ENCODE data around the gene GLDC.
"Not testable (repeated sequence)": the region's sequence is repeated elsewhere in the genome, so short reads cannot be mapped to it uniquely, and the experiment has no call there.

The GLDC gene

DNA sequence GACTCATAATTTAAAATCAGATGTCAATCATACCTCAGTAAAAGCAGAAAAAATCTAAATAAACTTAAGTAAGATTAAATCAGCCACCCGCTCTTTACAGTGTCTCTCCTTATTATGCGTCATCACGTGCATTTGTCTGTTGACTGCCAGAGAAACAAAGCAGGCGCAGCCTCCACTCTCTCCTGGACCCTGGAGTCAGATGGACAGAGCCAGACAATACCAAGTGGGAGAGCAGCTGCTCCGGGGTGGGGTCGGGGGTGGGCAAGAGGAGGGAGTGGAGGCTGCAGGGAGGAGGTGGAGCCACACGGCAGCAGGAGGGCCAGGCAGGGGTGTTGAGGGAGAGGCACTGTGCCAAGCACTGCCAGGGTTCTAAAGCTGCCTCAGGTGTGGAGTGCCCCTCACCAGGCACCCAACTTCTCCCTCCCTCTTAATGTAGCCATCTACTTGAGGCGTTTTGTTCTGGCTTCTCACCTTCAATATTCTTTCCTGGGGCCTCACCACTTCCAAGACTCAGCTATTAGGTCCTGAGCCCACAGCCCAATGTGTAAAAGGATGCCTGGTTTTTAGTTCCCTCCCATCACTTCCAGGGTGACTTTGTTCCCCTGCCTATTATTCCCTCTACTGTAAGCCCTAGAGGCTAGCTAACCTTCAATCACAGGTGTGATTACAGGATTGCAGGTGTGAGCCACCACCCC, 96.3 kb downstream of the GLDC start:
- no peaks in the 10 kb centered on the region for H3K9me3 Mint-ChIP-seq
- no peaks in the 10 kb centered on the region for H3K36me3 Mint-ChIP-seq
- H3K27ac Mint-ChIP-seq = no peak overlapping the region
- H3K4me1 Mint-ChIP-seq = no peaks in the 10 kb centered on the region
- ATAC-seq = no peak
- DNase-seq (ENCODE audit: low spot score in 2 of 2) = no peak
- no peak overlapping the region for H3K4me3 Mint-ChIP-seq

DNA sequence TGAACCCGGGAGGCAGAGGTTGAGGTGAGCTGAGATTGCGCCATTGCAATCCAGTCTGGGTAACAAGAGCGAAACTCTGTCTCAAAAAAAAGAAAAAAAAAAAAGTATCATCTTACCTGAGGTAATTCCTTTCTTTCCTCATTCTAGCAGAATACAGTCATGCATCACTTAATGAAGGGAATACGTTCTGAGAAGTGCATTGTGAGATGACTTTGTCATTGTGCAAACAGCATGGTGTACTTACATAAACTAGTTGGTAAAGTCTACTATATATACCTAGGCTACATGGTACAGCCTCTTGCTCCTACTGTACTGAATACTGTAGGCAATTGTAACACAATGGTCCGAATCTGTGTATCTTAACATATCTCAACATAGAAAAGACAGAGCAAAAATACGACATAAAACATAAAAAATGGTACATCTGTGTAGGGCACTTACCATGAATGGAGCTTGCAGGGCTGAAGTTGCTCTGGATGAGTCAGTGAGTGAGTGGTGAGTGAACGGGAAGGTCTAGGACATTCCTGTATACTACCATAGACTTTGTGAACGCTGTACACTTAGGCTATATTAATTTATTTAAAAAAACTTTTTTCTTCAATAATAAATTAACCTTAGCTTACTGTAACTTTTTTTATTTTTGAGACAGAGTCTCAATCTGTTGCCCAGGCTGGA, 100.4 kb downstream of the GLDC start:
- Mint-ChIP-seq H3K36me3 (peaks cover 6% of the 10 kb centered on the region), H3K27ac (no peak overlapping the region), H3K4me3 (no peak overlapping the region), H3K4me1 (no peaks in the 10 kb centered on the region), H3K9me3 (no peaks in the 10 kb centered on the region)
- no peak for ATAC-seq
- DNase-seq (ENCODE audit: low spot score in 2 of 2) = no peak

DNA sequence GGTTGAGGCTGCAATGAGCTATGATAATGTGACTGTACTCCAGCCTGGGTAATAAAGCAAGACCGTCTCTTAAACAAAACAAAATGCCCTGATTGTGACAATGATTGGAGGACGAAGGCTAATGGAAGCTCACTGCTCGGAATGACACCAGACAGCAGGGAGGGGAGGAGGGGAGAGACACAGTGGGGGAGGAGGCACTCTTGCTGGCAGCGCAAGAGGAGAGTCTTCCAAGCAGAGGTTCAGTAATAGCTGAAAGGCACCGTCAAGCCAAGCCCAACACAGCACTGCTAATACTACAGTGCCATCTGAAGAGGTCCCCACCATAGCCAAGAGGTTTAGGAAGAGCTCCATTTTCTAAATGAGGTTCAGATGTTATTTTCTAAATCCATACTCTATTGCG, 102.3 kb downstream of the GLDC start:
- DNase-seq (ENCODE audit: low spot score in 2 of 2) (no peak), ATAC-seq (no peak)
- Mint-ChIP-seq H3K9me3 (no peaks in the 10 kb centered on the region), H3K36me3 (peaks cover 6% of the 10 kb centered on the region), H3K4me1 (no peaks in the 10 kb centered on the region), H3K27ac (no peak overlapping the region), H3K4me3 (no peak overlapping the region)

DNA sequence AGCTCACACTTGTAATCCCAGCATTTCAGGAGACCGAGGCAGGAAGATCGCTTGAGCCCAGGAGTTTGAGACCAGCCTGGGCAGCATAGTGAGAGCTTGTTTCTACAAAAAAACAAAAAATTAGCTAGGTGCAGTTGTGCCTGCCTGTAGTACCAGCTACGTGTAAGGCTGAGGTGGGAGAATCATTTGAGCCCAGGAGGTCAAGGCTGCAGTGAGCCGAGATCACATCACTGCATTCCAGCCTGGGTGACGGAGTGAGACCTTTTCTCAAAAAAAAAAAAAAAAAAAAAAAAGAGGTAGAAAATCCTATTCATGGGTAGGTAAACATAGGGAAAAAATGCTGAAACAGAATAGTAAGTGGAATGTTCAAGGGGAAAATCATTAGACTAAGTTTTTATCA, 102.9 kb downstream of the GLDC start:
- not testable (repeated sequence) for H3K27ac Mint-ChIP-seq; ATAC-seq; H3K36me3 Mint-ChIP-seq; H3K9me3 Mint-ChIP-seq; H3K4me3 Mint-ChIP-seq; DNase-seq (ENCODE audit: low spot score in 2 of 2); H3K4me1 Mint-ChIP-seq

DNA sequence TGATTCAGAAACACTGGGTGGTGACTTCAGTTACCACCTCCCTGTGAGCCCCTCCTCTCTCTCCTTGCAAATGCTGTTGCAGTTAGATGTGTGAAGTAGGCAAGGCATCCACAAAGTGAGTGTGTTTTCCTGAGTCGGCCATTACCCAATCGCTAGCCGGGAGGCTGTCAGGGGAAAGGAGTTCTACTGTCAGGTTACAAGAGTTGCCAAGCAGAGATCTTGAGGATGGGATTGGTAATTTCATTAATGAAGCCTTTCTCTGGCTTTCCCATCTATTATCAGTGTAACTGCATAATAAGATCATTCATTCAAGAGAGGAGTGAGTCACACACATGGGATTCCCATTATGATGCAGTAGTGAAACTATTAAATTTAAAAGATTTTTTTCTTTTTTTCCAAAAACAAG, 106.9 kb downstream of the GLDC start:
- ATAC-seq = peak; percentile 58
- peaks cover 6% of the 10 kb centered on the region for H3K36me3 Mint-ChIP-seq
- DNase-seq (ENCODE audit: low spot score in 2 of 2) = no peak
- no peak overlapping the region for H3K4me3 Mint-ChIP-seq
- no peak overlapping the region for H3K27ac Mint-ChIP-seq
- H3K9me3 Mint-ChIP-seq = no peaks in the 10 kb centered on the region
- no peaks in the 10 kb centered on the region for H3K4me1 Mint-ChIP-seq

DNA sequence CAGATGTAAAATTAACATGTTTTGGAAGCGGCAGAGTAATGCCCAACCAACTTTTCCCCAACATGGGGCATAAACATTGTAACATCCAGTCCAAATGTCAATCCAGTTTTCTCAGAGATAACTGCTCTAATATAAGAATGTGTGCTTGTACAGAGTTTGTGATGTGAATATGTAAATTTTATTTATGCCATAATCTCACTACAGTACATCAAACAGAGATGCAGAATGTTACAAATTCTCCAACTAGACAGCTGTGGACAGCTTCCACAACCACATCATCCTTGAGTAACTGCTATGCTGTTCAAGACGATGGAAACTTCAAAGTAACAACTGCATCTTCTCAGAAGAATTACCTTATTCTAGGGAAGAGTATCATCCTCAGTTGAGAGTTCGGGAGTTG, 109.9 kb downstream of the GLDC start:
- H3K4me3 Mint-ChIP-seq = no peak overlapping the region
- H3K4me1 Mint-ChIP-seq = no peaks in the 10 kb centered on the region
- no peaks in the 10 kb centered on the region for H3K9me3 Mint-ChIP-seq
- H3K27ac Mint-ChIP-seq = no peak overlapping the region
- no peaks in the 10 kb centered on the region for H3K36me3 Mint-ChIP-seq
- DNase-seq (ENCODE audit: low spot score in 2 of 2) (no peak), ATAC-seq (no peak)

DNA sequence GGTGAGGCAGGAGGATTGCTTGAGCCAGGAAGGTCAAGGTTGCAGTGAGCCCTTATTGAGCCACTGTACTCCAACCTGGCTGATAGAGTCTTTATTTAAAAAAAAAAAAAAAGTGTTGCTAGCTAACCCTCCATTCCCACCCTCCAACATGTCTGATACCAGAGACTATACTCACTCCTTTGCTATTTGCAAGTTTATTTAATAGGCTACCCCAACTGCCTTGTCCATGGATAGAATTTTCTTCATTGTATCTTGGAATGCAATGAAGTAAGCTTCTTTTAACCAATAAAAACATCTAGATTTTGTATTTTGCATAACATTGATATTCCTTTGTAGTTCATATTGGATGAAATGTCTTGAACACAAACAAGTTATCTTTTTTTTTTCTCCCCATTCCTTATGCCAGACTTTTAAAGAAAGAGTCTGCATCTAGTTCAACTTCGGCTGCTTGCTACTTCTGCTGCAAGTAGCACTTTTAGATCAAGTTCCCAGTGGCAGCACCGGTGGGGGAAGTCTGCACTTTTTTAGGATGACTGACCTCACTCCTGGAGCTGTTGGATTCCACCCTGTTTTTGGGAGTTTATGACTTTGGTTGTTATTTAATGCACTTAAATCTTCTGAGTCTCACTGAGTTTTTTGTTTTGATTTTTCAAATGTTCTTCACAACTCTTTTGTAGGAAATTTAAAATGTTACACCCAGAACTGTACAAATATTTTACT, 120.0 kb downstream of the GLDC start:
- H3K36me3 Mint-ChIP-seq = no peaks in the 10 kb centered on the region
- DNase-seq (ENCODE audit: low spot score in 2 of 2) (no peak), ATAC-seq (no peak)
- no peak overlapping the region for H3K27ac Mint-ChIP-seq
- H3K9me3 Mint-ChIP-seq = peaks cover 7% of the 10 kb centered on the region
- no peaks in the 10 kb centered on the region for H3K4me1 Mint-ChIP-seq
- H3K4me3 Mint-ChIP-seq = no peak overlapping the region

DNA sequence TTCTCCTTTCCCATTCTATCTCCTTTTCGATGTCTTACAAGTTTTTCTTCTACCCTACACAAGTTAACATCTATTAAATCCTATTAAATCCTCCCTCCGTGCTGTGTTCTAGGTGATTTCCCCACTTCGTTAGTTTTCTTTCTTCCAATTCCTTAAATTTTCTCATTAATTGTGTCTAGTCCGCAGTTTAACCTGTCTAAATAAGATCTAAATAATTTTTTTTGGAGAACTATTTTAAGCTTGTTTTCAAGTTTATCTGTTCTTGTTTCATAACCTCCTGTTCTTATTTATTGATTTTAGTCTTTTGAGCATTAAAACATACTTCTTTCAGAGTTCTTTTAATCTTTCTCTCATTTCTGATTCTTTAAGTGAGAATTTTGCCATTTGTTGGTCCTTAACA, 123.3 kb downstream of the GLDC start:
- H3K4me1 Mint-ChIP-seq = no peaks in the 10 kb centered on the region
- DNase-seq (ENCODE audit: low spot score in 2 of 2) (no peak), ATAC-seq (no peak)
- no peak overlapping the region for H3K27ac Mint-ChIP-seq
- H3K36me3 Mint-ChIP-seq = peaks cover 8% of the 10 kb centered on the region
- no peak overlapping the region for H3K4me3 Mint-ChIP-seq
- H3K9me3 Mint-ChIP-seq = peaks cover 7% of the 10 kb centered on the region

DNA sequence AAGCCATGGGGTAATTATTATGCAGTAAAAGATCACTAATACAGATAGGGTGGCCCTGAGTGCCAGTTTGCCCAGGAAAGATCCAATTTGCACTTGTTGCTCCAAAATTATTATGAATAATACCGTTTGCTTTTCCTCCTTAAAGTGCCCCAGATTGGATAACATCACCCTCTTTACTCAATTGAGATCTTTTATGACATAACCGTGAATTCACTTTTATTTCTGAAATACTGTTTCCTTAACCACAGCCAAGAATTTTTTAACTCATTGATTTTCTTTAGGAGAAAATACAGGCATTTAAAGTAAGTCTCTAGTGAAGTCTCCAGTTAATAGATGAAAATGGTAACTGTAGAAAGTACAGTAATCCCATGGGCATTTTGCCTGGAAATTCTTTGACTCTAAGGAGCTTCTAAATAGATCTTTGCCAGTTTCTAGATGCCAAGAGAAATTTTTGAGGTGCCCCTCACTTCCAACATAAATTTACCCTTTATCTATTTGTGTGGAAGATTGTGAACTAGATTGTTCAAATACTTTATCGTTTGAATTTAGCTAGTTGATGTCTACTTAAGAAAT, 133.4 kb downstream of the GLDC start:
- ATAC-seq (no peak), DNase-seq (ENCODE audit: low spot score in 2 of 2) (no peak)
- H3K4me1 Mint-ChIP-seq = no peaks in the 10 kb centered on the region
- H3K4me3 Mint-ChIP-seq = no peak overlapping the region
- peaks cover 34% of the 10 kb centered on the region for H3K36me3 Mint-ChIP-seq
- no peaks in the 10 kb centered on the region for H3K9me3 Mint-ChIP-seq
- H3K27ac Mint-ChIP-seq = no peak overlapping the region

DNA sequence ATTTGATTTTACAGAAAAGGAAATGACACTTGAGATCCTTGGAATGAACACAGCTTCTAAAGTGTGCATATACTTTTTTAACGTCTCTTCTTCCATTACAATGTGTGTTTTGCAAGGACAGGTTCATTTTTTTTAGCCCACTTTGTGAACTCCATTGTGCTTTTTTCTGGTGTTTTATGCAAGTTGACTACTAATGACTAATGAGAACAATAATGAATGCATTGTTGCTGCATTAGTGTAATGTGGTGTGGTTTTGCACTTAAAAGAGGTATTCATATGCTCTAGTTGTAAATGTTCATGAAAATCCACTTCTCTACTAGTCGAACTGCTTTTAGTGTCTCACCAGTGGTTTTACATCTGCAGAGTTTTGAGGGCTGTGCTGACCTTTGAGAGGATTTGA, 139.0 kb downstream of the GLDC start:
- DNase-seq (ENCODE audit: low spot score in 2 of 2) (no peak), ATAC-seq (no peak)
- peaks cover 74% of the 10 kb centered on the region for H3K36me3 Mint-ChIP-seq
- no peaks in the 10 kb centered on the region for H3K4me1 Mint-ChIP-seq
- H3K9me3 Mint-ChIP-seq = no peaks in the 10 kb centered on the region
- no peak overlapping the region for H3K4me3 Mint-ChIP-seq
- H3K27ac Mint-ChIP-seq = no peak overlapping the region

DNA sequence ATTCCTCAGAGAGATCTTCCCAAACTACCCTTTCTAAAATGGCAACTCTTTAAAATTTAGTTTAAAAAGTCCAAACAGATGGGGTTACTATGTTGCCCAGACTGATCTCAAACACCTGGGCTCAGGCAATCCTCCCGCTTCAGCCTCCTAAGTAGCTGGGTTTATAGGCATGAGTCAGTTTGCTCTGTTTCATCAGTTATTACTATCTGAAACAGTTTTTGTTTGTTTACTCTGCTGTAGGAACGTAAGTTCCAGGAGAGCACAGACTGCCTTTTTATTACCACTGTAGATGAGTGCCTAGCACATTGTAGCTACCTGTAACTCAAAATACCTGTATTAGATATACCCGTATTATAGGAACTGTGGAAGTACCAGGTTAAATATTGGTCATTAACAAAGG, 143.1 kb downstream of the GLDC start:
- H3K9me3 Mint-ChIP-seq = no peaks in the 10 kb centered on the region
- H3K27ac Mint-ChIP-seq = peak overlapping the region; percentile 62
- DNase-seq (ENCODE audit: low spot score in 2 of 2) (no peak), ATAC-seq (no peak)
- peaks cover 98% of the 10 kb centered on the region for H3K36me3 Mint-ChIP-seq
- peaks cover 6% of the 10 kb centered on the region for H3K4me1 Mint-ChIP-seq
- no peak overlapping the region for H3K4me3 Mint-ChIP-seq

DNA sequence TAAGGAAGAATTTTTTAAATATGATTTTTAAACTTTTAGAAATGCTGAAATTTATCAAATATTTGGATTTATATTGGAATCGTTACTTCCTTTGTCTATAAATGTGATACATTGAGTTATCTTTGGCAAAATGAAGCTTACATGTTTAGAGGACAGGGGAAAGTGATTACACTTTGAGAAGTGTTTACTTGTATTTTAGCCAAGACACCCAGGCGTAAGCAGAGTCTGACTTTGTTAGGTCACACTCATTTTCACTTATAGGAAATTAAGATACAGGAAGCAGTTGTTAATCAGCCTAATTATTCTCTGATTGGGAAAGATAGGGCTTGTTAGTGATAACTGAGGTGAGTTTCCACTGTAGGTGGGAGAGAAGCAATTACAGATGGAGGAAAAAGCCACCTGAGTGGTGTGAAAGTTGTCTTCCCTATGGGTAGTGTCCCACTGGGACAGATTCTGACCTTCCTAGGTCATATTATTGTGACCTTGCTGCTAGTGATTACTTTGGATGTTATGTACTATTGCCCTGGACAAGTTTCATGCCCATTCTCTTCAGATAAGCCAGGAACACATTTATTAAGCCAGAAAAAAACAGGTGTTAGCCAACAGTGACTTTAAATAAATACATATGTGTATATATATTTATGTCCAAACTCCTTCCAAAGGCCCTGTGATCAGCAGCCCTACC, 143.9 kb downstream of the GLDC start:
- DNase-seq (ENCODE audit: low spot score in 2 of 2) (no peak), ATAC-seq (no peak)
- Mint-ChIP-seq H3K4me3 (no peak overlapping the region), H3K27ac (peak overlapping the region; percentile 62), H3K36me3 (peaks cover 98% of the 10 kb centered on the region), H3K4me1 (peaks cover 6% of the 10 kb centered on the region), H3K9me3 (no peaks in the 10 kb centered on the region)

DNA sequence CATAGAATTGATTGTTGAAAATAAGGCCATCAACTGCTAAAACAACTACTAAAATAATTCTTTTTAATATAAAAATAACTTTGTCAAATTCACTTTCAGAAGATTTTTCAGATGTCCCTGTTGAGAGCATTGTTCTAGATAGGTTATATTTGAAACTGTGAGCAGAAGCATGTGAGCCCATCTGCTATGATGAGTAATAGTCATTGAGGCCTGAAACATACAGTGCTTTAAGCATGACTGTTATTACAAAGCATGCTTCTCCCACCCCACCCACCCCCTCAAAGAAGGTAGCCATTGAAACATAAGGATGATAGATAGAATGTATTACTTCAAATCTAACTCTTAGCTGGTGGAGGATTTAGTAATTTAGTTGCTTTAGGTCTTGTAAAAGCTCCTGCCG, 146.5 kb downstream of the GLDC start:
- Mint-ChIP-seq H3K4me1 (peaks cover 6% of the 10 kb centered on the region), H3K9me3 (no peaks in the 10 kb centered on the region), H3K4me3 (no peak overlapping the region), H3K27ac (peak overlapping the region; percentile 71), H3K36me3 (peaks cover 96% of the 10 kb centered on the region)
- no peak for DNase-seq (ENCODE audit: low spot score in 2 of 2)
- peak; percentile 73 for ATAC-seq

DNA sequence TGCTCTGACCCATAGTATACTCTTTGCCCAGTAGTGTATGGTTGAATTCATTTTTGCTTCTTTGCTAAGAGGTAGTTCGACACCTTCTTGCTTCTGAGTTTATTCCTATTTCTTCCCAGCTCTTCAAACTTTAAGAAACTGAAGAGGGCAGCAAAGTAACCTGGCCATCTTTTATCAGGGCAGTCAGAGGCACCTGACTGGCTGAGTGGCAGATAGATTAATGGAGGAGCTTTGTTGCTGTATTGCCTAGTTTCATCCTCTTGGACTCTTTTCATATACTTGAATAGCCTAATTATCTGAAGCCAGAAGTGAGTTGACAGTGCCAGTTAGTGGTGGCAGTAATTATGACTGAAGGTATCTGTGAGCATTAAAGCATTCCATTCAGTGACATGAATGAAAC, 150.1 kb downstream of the GLDC start:
- ATAC-seq = no peak
- DNase-seq (ENCODE audit: low spot score in 2 of 2) = no peak
- Mint-ChIP-seq H3K27ac (peak overlapping the region; percentile 43), H3K36me3 (peaks cover 95% of the 10 kb centered on the region), H3K4me3 (no peak overlapping the region), H3K9me3 (no peaks in the 10 kb centered on the region), H3K4me1 (peaks cover 13% of the 10 kb centered on the region)

DNA sequence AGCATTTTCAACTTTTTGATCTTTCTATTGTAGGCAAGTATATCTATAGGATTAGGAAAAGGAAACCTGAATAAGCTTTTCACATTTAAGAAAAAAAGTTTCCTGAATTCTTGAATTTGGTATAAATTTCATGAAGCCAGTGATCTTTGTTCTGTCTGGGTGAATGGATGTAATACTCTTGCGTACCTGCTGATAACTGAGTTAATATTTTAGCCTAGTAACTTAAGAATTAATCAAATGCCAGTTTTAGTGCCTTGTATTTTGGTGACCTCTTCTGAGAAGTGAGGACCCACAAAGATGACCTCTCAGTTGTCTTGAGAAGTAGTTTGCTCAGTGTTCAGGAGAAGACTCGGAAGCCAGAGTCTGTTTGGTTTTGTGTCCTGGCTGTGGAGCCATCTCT, 154.7 kb downstream of the GLDC start:
- Mint-ChIP-seq H3K4me3 (no peak overlapping the region), H3K36me3 (peaks cover 52% of the 10 kb centered on the region), H3K4me1 (peaks cover 7% of the 10 kb centered on the region), H3K27ac (peak overlapping the region; percentile 62), H3K9me3 (no peaks in the 10 kb centered on the region)
- no peak for DNase-seq (ENCODE audit: low spot score in 2 of 2)
- no peak for ATAC-seq
